Hepatocyte (in vitro differentiated cells): ENCODE data around the gene KCNJ9.

Experiments used
- EZH2 ChIP-seq: fragments of 200-600 bp; sonication (generic); IDR thresholded peaks from 2 replicates; pipeline ENCODE4 v1.6.1; 2016; ENCODE audit warnings: antibody characterized with exemption, mild to moderate bottlenecking, borderline replicate concordance
- EZH2phosphoT487 ChIP-seq: fragments of 200-600 bp; sonication (generic); IDR thresholded peaks from one replicate; pipeline ENCODE4 v1.6.1; 2018; ENCODE audit warnings: antibody characterized with exemption, mild to moderate bottlenecking, low read depth, moderate library complexity; ENCODE audit not compliant: unreplicated experiment, severe bottlenecking
- TF ChIP-seq, protein P1 (sequence below): fragments of 200-600 bp; sonication (generic); IDR thresholded peaks from 2 replicates; pipeline ENCODE4 v1.5.1; 2016; ENCODE audit warnings: antibody characterized with exemption, mild to moderate bottlenecking; ENCODE audit not compliant: poor library complexity

DNA sequence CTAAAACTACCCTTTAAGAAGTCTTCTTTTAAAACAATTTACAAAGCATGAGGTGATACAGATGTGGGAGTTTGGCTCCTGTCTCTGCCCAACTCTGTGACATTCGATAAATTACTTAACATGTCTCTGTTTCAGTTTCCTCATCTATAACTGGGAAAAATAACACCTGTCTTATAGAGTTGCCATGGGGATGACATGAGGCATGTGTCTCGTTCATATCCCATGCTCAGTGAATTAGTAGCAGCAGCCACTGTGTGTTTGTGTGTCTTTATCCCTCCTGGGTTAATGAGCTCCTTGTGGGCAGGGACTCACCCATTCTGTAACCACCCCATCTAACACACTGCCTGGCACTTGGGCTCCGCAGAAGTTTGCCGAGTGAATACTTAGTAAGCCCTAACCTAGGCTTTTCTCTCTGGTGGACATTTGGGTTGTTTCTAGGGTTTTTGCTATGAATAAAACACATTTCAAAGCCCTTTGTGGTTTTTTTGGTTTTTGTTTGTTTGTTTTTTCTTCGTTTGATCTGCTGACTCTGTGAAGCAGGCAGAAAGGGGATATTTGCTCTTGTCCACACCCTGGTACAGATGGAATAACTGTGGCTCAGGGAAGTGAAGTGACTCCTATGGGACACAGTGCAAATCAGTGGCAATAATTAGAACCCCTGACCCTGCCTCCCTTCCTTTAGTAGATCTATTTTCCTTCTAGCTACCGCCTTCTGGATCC, 797 bp upstream of the KCNJ9 start:
- TF ChIP-seq, protein P1, sequence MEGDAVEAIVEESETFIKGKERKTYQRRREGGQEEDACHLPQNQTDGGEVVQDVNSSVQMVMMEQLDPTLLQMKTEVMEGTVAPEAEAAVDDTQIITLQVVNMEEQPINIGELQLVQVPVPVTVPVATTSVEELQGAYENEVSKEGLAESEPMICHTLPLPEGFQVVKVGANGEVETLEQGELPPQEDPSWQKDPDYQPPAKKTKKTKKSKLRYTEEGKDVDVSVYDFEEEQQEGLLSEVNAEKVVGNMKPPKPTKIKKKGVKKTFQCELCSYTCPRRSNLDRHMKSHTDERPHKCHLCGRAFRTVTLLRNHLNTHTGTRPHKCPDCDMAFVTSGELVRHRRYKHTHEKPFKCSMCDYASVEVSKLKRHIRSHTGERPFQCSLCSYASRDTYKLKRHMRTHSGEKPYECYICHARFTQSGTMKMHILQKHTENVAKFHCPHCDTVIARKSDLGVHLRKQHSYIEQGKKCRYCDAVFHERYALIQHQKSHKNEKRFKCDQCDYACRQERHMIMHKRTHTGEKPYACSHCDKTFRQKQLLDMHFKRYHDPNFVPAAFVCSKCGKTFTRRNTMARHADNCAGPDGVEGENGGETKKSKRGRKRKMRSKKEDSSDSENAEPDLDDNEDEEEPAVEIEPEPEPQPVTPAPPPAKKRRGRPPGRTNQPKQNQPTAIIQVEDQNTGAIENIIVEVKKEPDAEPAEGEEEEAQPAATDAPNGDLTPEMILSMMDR, result no peak
- TF ChIP-seq EZH2 (no peak), EZH2phosphoT487 (no peak)
